PFSK-1 (cell line): ENCODE results near the gene KRT8.

ENCODE experiments used
- FOXP2 ChIP-seq: optimal IDR thresholded peaks from 2 replicates; pipeline ENCODE3; 2011; ENCODE audit warnings: borderline replicate concordance, control low read depth, inconsistent platforms; ENCODE audit not compliant: insufficient read depth; ENCODE audit errors: extremely low read length, extremely low read depth
- POLR2AphosphoS5 ChIP-seq: IDR thresholded peaks from 2 replicates; pipeline ENCODE4 v1.6.1; 2012; ENCODE audit warnings: low read depth, mild to moderate bottlenecking, control low read depth, low read length, moderate library complexity
- SIN3A ChIP-seq: IDR thresholded peaks from 2 replicates; pipeline ENCODE4 v1.6.1; 2012; ENCODE audit warnings: mild to moderate bottlenecking, low read length, moderate library complexity, borderline replicate concordance; ENCODE audit not compliant: insufficient read depth
- TAF1 ChIP-seq: IDR thresholded peaks from 2 replicates; pipeline ENCODE4 v1.6.1; 2012; ENCODE audit warnings: low read length, control low read depth, borderline replicate concordance; ENCODE audit not compliant: insufficient read depth
- TF ChIP-seq, protein P1 (sequence below), 2 experiments: IDR thresholded peaks; 2 replicates each; pipeline versions ENCODE4 v1.6.1 to v1.8.0; 2011 to 2012; ENCODE audit warnings: low read depth in 2 of 2, low read length in 2 of 2, control low read depth in 1 of 2, inconsistent platforms in 1 of 2, mild to moderate bottlenecking in 1 of 2, moderate library complexity in 1 of 2; ENCODE audit not compliant: insufficient read depth in 1 of 2

Gene KRT8

DNA sequence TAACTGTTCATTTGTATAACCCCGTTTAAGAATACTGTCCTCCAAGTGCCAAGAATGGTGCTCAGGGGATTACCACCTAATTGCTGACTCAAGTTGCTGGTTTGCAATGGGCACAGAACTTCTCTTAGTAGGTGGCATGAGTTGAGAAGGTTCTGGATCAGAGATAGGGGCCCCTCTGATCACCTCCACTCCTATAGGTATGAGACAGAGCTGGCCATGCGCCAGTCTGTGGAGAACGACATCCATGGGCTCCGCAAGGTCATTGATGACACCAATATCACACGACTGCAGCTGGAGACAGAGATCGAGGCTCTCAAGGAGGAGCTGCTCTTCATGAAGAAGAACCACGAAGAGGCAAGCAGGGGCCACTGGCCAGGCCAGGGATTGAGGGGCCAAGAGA, 45.7 kb upstream of the KRT8 start:
- TF ChIP-seq TAF1: no peak
- no peak for TF ChIP-seq FOXP2
- no peak for TF ChIP-seq POLR2AphosphoS5
- TF ChIP-seq SIN3A: no peak
- TF ChIP-seq, protein P1, sequence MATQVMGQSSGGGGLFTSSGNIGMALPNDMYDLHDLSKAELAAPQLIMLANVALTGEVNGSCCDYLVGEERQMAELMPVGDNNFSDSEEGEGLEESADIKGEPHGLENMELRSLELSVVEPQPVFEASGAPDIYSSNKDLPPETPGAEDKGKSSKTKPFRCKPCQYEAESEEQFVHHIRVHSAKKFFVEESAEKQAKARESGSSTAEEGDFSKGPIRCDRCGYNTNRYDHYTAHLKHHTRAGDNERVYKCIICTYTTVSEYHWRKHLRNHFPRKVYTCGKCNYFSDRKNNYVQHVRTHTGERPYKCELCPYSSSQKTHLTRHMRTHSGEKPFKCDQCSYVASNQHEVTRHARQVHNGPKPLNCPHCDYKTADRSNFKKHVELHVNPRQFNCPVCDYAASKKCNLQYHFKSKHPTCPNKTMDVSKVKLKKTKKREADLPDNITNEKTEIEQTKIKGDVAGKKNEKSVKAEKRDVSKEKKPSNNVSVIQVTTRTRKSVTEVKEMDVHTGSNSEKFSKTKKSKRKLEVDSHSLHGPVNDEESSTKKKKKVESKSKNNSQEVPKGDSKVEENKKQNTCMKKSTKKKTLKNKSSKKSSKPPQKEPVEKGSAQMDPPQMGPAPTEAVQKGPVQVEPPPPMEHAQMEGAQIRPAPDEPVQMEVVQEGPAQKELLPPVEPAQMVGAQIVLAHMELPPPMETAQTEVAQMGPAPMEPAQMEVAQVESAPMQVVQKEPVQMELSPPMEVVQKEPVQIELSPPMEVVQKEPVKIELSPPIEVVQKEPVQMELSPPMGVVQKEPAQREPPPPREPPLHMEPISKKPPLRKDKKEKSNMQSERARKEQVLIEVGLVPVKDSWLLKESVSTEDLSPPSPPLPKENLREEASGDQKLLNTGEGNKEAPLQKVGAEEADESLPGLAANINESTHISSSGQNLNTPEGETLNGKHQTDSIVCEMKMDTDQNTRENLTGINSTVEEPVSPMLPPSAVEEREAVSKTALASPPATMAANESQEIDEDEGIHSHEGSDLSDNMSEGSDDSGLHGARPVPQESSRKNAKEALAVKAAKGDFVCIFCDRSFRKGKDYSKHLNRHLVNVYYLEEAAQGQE (IDR thresholded peaks at IDR 0.05; ENCODE audit: insufficient read depth in 1 of 2, low read depth in 2 of 2, low read length in 2 of 2): no peak

DNA sequence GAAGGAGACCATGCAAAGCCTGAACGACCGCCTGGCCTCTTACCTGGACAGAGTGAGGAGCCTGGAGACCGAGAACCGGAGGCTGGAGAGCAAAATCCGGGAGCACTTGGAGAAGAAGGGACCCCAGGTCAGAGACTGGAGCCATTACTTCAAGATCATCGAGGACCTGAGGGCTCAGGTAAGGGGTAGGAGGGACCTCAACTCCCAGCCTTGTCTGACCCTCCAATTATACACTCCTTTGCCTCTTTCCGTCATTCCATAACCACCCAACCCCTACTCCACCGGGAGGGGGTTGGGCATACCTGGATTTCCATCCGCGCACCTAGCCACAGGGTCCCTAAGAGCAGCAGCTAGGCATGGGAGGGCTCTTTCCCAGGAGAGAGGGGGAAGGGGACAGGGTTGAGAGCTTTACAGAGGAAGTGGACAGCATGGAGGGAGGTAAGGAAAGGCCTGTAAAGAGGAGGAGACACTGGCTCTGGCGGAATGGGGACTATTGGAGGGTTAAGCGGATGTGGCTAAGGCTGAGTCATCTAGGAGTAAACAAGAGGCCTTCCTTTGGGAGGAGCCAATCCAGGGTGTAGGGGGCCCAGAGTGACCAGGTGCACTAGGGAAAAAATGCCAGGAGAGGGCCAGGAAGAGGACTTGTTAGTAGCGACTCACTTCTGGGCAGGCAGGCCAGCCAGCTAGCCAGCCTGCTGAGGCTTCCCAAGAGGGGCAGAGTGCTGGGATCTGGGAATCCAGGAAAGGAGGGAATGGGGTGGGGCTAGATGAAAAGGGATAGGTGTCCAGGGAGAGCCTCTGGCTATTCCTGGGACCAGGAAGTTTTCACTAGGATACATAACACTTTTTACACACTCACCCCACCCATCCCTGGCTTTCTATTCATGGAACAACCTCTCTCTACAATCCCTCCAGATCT, 44.8 kb upstream of the KRT8 start:
- TF ChIP-seq, protein P1 (IDR thresholded peaks at IDR 0.05; ENCODE audit: insufficient read depth in 1 of 2, low read depth in 2 of 2, low read length in 2 of 2): peak; percentile 19 to 53; a peak in 1 of 4 replicates
- TF ChIP-seq FOXP2: peak; percentile 100
- peak; percentile 83 for TF ChIP-seq POLR2AphosphoS5
- peak; percentile 82; the same call in 1 of the 2 replicates for TF ChIP-seq SIN3A
- TF ChIP-seq TAF1: peak; percentile 87; the same call in 1 of the 2 replicates

GRCh38 chr12:52947738-52948423, 43.0 kb upstream of the KRT8 start:
- no peak for TF ChIP-seq SIN3A
- TF ChIP-seq, protein P1 (IDR thresholded peaks at IDR 0.05; ENCODE audit: insufficient read depth in 1 of 2, low read depth in 2 of 2, low read length in 2 of 2): no peak
- TF ChIP-seq FOXP2: no peak
- no peak for TF ChIP-seq POLR2AphosphoS5
- TF ChIP-seq TAF1: no peak

GRCh38 chr12:52946797-52947547, 42.1 kb upstream of the KRT8 start:
- TF ChIP-seq POLR2AphosphoS5 (no peak), TAF1 (no peak), FOXP2 (no peak), SIN3A (no peak)
- TF ChIP-seq, protein P1 (IDR thresholded peaks at IDR 0.05; ENCODE audit: insufficient read depth in 1 of 2, low read depth in 2 of 2, low read length in 2 of 2): no peak
